PC-3 (cell line): ENCODE data around the gene MSI2.

Experiments
- EZH2 ChIP-seq: fragments of 300-600 bp; sonication (generic); IDR thresholded peaks from one replicate; pipeline ENCODE4 v1.6.1; 2017; ENCODE audit warnings: antibody characterized with exemption, mild to moderate bottlenecking, low read length; ENCODE audit not compliant: unreplicated experiment
- TF ChIP-seq, protein P1 (sequence below): fragments of 300-600 bp; sonication (generic); conservative IDR thresholded peaks from 2 replicates; pipeline ENCODE4 v1.5.1; 2017; ENCODE audit warnings: antibody characterized with exemption, low read depth, mild to moderate bottlenecking, low read length

DNA sequence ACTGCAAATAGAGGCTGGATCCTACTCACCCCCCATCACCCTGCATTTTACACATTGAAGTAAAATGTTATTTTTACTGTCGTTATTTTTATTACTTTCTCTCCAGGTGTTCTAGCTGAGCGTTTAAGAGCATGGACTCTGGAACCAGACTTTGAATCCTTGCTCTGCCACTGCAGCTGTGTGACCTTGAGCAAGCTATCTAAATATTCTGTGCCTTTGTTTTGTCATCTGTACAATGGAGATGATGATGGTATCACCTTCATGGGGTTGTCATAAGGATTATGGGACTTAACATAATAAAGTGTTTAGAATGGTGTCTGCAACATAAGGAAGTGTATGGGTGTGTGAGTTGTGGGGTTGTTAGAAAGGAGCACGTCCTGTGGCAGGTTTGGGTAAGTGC is 17.8 kb downstream of the MSI2 start:
- TF ChIP-seq, protein P1, sequence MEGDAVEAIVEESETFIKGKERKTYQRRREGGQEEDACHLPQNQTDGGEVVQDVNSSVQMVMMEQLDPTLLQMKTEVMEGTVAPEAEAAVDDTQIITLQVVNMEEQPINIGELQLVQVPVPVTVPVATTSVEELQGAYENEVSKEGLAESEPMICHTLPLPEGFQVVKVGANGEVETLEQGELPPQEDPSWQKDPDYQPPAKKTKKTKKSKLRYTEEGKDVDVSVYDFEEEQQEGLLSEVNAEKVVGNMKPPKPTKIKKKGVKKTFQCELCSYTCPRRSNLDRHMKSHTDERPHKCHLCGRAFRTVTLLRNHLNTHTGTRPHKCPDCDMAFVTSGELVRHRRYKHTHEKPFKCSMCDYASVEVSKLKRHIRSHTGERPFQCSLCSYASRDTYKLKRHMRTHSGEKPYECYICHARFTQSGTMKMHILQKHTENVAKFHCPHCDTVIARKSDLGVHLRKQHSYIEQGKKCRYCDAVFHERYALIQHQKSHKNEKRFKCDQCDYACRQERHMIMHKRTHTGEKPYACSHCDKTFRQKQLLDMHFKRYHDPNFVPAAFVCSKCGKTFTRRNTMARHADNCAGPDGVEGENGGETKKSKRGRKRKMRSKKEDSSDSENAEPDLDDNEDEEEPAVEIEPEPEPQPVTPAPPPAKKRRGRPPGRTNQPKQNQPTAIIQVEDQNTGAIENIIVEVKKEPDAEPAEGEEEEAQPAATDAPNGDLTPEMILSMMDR, result no peak
- no peak for TF ChIP-seq EZH2
